ENCODE results near the gene MFNG.

Gene MFNG

GRCh38 chr22:37421468-37421877 lies 64.7 kb downstream of the MFNG start:
- no peak for DNase-seq (ENCODE audit: low read depth)

GRCh38 chr22:37420686-37421467 lies 65.3 kb downstream of the MFNG start:
- DNase-seq (ENCODE audit: low read depth) = no peak

GRCh38 chr22:37419969-37420685 lies 66.1 kb downstream of the MFNG start:
- DNase-seq (ENCODE audit: low read depth) = no peak

- no peak for DNase-seq (ENCODE audit: low read depth)
Observed at GRCh38 chr22:37419370-37419968, 66.7 kb downstream of the MFNG start.
